Activated CD4-positive, alpha-beta T cell treated with anti-CD3 and anti-CD28 coated beads, Interleukin-2, amount 50 U/mL, for 16 hours (primary cell): ENCODE data around the gene FUT4.
"Not testable (repeated sequence)": the region's sequence is repeated elsewhere in the genome, so short reads cannot be mapped to it uniquely, and the experiment has no call there.

ENCODE experiments used
- DNase-seq: peaks from one replicate; pipeline ENCODE4 v3.0.0-alpha.2; 2020

FUT4 gene

DNA sequence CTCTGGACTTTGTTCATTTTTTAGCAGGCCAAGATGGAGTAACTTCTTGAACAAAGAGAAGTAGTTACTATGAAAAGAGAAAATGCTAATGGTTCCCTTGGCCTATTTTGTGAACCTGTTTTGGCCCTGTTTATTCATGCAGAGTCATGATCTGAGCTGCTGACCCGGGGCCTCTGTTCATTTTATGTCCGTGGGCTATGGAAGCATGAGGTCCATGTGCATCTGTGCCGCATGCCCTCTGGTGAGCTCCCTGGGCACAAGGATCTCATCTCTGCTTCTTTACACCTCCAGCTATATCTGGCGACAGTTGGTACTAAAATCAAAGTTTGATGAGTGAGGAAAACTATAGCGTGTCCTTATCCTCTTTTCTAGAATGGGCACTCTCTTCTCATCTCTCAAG lies 24.5 kb downstream of the FUT4 start:
- DNase-seq: no peak

DNA sequence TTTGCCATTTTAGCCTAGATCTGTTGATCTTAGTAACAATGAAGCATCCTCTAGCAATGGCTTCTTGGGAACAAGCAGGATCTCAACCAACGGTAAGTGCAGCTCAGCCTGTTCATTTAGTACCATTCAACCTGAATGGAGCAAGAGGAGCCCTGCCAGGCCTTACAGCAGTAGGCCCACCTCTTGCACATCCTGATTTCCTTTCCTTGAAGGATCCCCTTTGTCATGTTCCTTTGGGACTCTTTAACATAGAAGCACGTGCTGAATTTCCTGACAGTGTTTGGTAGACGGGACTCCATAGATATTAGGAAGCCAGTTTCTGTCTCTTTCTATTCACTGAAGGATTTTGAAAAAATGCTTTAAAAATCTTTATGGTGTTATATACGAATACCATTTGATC lies 25.0 kb downstream of the FUT4 start:
- DNase-seq: no peak

DNA sequence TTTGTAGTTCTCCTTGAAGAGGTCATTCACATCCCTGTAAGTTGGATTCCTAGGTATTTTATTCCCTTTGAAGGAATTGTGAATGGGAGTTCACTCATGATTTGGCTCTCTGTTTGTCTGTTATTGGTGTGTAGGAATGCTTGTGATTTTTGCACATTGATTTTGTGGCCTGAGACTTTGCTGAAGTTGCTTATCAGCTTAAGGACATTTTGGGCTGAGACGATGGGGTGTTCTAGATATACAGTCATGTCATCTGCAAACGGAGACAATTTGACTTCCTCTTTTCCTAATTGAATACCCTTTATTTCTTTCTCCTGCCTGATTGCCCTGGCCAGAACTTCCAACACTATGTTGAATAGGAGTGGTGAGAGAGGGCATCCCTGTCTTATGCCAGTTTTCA lies 29.3 kb downstream of the FUT4 start:
- DNase-seq: not testable (repeated sequence)

DNA sequence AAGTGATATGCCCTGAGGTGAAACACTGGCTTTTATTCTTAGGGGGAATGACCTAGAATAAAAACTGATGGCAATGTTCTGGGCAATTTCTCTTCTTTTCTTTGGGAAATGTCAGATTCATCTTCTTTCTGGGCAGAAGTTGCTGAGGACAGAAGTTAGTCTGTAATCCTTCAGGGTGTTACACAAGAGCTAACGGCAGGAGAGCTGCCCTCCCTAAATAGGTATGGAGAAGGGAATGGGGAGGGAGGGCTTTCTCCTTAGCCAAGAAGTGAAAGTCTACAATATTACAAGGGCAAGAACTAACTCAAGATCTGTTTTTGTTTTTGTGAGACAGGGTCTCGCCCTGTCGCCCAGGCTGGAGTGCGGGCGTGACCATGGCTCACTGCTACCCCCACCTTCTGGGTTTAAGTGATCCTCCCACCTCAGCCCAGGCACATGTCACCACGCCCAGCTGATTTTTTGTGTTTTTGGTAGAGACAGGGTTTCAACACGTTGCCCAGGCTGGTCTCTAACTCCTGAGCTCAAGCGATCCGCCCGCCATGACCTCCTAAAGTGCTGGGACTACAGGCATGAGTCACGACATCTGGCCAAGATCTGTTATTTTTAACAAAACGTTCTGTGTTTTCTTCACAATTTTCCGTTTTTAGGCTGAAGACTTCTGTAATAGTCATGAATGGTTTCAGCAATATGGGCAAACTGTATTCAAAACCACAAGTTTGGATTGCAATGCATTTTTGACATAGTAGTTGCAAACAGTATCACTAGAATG lies 30.7 kb downstream of the FUT4 start:
- no peak for DNase-seq

DNA sequence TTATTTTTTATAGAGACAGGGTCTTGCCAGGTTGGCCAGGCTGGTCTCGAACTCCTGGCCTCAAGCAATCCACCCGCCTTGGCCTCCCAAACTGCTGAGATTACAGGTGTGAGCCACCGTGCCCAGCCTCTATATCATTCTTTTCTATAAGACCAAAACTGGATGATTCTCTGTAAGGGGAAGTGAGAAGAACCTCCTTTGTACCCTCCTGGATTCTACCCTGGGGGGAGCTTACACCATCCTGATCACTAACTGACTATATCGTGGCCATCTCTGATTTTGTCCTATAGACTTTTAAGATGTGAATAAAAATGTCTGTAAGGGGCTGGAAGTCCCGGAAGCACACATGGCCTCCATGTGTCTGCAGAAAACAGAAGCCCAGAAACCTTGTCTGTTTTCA lies 32.6 kb downstream of the FUT4 start:
- no peak for DNase-seq

DNA sequence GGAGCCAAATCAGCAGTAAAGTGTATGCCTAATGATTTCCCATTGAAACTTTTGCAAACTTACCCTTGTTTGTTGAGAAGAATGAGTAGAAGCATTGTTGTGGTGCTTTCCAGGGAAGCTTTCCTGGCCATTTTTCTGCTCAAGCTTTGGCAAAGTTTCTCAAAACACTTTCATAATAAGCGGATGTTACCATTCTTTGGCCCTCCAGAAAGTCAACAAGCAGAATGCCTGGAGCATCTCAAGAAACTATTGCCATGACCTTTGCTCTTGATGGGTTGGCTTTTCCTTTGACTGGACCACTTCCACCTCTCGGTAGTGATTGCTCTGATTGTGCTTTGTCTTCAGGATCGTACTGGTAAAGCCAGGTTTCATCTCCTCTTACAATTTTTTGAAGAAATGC lies 34.1 kb downstream of the FUT4 start:
- DNase-seq: no peak

DNA sequence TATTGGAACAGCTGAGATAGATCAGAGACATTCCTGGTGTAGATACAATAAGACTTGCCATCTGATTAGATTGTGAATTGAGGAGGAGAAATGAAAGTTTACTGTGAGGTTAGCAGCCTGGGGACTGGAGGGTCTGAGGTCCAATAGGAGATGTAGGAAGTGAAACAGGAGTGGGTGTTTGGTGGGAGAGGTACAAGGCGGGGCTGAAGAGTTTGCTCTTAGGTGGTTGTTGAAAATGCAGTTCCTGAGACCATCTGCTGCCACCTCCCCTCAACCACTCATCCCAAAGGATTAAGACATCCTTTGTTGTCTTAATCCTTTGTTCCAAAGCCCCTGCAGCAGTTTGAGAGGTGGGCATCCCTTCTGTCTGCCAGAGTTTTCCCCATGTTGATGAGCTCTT lies 38.2 kb downstream of the FUT4 start:
- no peak for DNase-seq

DNA sequence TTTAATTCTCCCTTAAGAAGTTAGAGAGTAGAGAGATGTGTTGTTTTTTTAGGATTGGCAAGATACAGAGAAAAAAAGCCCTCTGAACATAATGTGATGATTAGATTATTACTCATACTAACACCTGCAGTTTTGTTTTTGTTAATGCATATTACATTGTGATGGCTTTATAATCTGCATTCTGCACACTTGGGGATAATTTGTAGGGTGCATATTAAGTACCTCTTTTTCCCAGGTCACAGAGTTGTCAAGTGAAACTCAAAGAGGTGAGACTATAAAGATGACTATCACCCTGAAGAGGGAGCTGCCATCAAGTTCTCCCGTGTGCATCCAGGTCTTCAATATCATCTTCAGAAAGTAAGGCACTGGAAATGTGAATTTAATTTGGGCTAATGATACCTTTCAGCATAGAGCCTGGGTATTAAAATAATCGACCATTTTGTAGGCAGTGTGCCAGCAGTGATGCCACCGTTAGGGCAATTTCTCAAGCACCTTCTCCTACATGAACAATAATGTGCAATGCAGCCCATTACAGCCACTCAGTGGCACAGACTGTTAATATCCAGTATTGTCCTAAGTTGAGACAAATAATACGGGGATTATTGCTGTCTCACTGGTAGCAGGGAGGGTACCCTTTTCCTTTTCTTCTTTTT lies 39.6 kb downstream of the FUT4 start:
- no peak for DNase-seq

DNA sequence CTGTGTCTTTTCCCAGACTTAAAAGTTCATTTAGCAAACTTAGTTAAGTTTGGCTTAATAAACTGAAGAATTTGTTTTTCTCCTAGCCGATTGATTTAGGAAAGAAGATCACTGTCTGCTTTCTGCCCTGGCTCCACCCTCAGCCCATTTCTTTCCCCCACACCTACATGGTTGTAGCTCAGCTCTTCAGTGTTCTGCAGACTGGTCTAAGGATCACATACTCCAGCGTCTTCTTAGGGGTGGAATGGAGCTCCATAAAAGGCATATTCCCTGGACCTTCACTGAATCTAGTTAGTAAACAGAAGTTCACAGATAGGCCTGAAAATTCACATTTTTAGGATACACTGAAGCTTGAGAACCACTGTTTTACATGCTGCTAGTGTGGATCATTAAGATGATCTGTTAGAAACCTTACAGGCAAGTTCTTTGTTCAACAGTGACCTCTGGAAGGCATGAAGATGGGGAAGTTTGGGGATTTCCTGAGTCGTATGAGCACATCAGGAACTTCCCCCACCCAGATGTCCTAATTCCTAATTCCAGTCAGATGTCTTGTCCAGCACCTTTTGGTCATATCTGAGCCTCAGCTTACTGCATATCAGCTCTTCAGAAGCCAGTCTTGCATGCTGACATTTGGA lies 40.3 kb downstream of the FUT4 start:
- no peak for DNase-seq

DNA sequence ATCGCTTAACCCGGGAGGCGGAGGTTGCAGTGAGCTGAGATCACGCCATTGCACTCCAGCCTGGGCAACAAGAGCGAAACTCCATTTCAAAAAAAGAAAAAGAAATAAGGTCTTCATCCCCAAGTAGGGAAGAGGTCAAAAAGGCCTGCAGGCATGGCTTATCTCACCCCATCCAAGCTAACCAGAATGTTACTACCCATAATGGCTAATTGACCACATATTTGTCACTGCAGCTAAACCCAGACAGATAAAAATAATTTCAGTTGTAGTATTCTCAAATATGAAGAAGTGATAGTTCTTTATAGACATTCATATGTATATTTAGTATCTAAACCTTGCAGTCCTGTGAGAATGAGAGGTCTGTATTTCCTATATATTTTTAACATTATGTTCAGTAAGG lies 41.3 kb downstream of the FUT4 start:
- no peak for DNase-seq

DNA sequence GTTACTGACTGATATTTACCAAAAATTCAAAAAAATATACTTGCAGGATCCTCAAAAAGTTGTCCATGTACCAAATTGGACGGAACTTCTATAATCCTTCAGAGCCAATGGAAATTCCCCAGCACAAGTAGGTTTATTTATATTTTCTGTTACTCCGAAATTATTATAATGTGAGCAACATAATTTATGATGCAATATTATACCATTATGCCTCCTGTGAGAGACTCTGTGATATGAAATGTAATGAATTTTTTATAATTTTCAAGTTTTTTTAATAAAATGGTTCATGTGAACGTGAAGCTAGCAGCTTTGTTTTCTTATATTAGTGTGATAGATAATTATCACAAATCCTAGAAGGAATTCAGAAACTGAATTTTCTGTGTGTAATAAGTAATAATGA lies 41.7 kb downstream of the FUT4 start:
- DNase-seq: no peak

DNA sequence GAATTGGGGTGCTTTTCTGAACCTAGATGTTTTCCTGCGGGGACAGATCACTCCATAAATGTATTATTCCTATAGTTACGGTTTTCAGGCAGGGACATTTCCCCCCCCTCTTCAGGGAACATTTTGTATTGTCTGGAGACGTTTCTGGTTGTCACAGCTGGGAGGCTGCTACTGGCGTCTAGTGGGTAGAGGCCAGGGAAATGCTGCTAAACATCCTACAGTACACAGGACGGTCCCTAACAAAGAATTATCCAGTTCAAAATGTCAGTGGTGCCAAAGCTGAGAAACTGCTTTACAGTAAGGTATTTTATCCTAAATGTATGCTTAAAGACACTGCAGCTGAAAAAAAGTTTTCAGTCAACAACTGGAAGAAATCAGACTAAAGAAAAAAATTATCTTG lies 42.8 kb downstream of the FUT4 start:
- no peak for DNase-seq

DNA sequence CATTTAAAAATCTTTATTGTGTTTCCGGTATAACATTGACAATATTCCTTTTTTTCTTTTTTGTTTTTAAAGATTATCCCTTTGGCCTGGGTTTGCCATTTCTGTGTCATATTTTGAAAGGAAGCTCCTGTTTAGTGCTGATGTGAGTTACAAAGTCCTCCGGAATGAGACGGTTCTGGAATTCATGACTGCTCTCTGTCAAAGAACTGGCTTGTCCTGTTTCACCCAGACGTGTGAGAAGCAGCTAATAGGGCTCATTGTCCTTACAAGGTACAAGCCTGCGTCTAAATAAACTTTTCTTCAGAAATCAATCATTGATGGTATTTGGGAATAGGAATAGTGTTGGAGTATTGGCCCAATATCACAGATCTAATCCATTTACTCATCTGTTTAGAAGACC lies 43.3 kb downstream of the FUT4 start:
- DNase-seq: no peak

DNA sequence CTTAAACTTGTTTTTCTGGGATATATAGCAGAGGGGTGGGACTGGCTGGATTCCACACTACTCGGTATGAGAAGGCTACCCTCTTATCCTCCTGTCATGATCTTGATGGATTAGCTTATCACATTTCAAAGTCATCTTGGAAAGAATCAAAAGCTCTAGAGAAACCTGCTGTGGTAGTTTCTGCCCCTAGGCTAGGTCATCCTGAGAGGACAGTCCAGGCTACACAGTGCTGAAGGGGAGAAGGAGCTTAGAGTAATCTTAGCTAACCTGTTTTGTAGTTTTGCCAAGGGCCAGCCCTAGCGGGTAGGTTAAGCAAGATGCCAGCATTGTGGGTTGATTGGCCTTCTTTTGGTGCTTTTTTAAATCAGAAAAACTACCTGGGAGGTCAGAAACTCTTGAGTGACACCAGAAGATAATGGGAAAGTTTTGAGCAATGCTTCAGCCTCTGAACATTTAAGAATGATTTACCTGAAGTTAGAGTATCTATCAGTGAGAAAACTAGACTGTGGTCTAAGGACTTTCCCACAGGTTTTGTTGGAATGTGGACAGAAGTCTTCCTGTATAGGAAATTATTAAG lies 44.7 kb downstream of the FUT4 start:
- DNase-seq: no peak

DNA sequence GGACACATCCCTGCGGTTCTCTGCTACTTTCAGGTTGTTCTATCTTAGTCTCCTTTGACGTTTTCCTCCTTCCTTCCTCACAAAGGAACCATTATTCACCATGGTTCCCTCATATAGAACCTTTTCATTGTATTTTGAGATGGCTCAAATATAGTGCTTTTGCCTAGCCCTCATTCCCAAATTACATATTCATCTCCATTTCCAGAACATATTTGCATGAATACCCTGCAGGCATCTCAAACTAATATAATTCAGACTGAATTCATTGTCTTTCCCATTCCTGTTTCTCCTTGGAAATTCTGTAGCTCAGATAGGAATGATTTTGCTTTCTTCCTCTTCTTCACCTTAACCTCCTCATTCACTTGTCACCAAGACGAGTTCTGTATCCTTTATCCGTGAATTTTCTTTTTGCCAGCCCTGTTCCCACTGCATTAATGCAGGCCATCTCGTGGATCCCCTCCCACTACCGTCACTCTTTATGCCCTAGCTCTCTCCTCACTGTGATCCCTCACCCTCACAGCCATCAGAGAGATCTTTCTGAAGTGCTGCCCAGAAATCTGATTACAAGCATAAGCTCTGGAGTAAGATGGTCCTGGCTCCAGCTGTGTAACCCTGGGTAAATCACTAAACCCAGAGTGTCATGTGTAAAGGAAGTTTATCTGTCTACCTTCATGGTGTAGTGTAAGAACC lies 46.8 kb downstream of the FUT4 start:
- no peak for DNase-seq

DNA sequence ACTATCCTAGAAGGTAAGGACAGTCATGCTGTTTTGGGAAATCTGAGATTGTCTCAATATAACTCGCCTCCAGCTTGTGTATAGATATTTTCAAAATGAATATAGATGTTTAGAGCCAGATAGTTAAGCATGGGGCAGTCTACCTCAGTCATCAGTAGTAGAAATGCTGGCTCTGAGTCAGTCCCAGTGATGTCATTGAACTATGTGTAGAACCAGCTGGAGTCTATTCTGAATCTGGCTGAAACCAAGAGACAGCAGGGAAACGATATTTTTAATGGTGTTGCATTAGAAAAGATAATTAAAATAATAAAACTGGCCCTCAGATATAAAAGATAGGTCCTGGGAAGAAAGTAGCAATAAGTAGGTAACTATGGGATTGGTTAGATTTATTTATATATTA lies 49.3 kb downstream of the FUT4 start:
- DNase-seq: no peak

DNA sequence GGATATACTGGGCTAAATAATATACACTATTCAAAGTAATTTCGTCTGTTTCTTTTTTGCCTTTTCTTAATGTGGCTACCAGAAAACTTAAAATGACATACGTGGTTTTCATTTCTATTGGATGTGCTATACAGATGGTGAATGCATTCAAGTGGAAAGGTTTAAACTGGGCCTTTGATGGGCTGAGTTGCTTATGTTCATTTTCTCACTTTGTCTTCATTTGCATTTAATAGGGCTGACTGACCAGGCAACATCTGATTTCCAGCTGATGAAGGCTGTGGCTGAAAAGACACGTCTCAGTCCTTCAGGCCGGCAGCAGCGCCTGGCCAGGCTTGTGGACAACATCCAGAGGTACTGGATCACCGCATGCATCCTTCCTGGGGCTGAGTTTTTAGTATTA lies 51.4 kb downstream of the FUT4 start:
- no peak for DNase-seq

DNA sequence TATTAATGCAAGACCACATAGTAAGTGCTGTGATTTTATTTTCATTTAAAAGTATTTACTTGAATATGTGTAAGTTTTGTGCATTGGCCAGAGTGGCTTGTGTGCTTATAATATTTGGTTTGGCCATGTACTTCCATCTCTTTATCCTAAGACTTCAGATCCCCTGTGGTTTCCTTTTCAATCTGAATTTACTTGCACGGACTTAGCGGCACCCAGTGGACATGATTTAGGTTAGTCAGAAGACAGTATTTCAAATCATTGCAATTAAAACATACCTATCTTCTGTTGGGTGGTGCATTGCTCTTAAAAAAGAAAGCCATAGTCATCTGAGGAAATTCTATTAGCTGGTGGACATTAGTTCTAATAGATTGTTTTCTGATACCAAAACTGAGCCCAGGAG lies 54.2 kb downstream of the FUT4 start:
- no peak for DNase-seq
